HG02588 (cell line): Measurements from ENCODE around the gene SLC25A45.
"Not testable (repeated sequence)": the region's sequence is repeated elsewhere in the genome, so short reads cannot be mapped to it uniquely, and the experiment has no call there.

ENCODE experiments used
- ATAC-seq: cut with Tn5 transposase; IDR thresholded peaks from one replicate; pipeline ENCODE4 v1.9.1; 2021; ENCODE audit warnings: mild to moderate bottlenecking, moderate library complexity; ENCODE audit not compliant: unreplicated experiment

The SLC25A45 gene

DNA sequence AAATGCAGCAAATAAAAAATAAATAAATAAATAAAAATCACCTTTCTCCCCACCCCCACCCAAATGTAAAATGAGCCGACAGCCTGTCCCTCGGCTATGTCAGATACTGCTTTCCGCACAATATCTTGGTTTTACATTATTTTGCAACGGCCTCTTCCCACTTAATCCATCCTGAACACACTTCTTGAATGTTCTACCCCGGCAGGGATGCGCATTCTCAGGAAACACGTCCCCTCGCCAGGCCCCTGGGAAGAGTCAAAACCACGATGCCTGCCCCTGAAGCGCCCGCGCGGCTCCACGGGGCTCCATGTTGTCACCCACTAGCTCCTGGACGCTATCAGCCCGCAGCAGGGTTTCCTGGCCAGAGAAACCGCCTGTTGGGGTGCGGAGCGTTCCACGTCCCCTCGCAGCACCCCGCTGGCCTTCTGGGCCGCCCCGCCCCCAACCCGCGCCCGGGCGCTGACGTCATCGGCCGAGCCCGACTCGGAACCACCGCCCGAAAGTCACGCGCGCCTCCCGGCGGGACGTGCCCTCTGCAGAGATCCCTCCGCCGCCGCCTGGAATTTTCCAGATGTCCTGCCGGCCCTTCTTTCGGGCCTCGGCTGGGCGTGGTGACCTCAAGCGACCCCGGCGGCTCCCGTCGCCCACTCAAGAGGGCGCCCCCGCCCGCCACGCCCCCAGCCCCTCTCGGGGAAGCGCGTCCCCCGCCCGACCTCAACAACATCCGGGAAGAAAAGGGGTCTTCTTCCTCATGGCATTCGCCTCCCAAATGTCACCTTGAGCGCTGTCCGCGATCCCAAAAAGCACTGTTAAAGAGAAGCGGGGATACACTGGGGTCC, 39.6 kb upstream of the SLC25A45 start:
- ATAC-seq, result peak; percentile 25

DNA sequence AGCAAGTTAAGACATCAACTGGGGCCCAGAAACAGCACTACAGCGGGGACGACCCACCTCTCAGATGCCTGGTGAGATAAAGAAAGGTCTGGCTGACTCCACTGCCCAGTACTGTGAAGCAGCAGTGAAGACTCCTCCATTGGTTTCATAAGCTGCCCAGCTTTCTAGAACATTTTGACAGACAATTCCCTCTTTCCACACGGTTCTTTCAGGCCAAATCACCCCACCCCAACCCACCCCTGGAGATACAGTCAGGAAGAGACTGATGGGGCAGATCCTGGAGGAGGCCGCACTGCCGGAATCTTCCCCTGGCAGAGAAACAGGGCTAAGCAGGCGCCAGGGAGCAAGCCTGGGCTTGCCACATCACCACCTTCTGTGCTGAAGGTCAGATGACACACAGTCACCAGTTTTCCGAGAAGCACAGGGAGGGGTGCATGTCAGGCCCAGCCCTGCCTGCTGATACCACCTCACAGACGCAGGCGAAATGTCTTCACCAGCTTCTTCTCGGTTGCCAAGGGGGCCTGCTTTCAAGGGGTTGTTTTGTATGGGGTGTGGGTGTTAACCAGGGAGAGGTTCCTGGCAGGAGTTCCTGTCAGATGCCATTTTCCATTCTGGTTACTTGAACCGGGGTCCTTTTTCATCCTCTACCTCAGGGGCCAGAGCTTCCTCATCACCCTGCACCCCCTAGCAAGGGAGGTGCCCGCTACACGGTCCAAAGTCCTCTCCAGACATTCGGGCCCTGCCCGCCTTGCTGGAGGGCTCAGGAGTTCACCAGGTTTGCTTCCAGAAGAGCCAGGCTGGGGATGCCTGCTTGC, 38.7 kb upstream of the SLC25A45 start:
- ATAC-seq, result no peak

DNA sequence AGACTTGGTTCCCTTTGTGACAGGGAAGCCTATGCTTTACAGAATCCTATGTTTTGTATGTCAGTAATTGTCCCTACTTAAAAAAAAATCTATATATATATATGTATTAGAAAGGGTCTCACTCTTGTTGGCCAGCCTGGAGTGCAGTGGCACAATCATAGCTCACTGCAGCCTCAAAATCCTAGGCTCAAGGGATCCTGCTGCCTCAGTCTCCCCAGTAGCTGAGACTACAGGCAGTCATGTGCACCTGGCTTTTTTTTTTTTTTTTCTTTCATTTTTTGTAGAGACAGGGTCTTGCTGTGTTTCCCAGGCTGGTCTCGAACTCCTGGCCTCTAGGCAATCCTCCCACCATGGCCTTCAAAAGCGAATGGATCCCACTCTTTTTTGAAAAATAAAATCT, 38.1 kb upstream of the SLC25A45 start:
- ATAC-seq, result no peak

DNA sequence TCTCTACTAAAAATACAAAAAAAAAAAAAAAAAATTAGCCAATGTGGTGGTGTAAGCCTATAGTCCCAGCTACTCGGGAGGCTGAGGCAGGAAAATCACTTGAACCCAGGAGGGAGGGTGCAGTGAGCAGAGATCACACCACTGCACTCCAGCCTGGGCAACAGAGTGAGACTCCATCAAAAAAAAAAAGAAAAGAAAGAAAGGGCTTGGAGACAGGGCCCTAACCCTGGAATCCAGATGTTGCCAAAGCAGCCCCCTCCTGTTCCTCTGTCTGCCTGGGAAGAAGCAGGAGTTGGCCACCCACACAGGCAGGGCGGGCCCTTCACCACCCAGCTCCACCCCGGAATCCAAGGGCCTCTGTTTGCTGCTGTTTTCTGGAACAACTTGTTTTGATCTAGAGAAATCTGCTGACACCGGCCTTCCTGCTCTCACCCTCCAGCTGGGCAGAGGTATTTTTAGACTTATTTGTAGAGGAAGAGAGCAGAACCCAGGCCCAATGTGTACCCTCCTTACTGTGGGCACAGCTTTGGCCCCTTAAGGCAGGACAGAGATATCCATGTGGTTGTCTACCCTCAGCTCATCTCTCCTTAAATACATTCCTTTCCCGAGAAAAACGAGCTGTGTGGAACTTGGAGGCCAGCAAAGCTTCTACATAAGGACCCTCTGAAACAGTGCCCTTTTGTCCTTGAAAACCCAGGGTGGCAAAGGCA, 37.5 kb upstream of the SLC25A45 start:
- no peak for ATAC-seq

DNA sequence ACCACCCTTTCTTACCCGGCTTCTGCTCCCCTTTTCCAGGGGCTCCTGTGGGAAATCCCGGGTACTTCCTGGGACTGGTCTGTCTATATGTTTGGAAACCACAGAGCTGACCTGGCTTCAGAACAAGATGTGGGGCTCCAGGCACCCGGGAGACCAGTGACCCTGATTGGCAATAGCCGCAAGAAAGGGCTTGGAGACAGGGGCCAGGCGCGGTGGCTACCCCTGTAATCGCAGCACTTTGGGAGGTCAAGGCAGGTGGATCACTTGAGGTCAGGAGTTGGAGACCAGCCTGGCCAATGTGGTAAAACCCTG, 37.0 kb upstream of the SLC25A45 start:
- ATAC-seq, result no peak

DNA sequence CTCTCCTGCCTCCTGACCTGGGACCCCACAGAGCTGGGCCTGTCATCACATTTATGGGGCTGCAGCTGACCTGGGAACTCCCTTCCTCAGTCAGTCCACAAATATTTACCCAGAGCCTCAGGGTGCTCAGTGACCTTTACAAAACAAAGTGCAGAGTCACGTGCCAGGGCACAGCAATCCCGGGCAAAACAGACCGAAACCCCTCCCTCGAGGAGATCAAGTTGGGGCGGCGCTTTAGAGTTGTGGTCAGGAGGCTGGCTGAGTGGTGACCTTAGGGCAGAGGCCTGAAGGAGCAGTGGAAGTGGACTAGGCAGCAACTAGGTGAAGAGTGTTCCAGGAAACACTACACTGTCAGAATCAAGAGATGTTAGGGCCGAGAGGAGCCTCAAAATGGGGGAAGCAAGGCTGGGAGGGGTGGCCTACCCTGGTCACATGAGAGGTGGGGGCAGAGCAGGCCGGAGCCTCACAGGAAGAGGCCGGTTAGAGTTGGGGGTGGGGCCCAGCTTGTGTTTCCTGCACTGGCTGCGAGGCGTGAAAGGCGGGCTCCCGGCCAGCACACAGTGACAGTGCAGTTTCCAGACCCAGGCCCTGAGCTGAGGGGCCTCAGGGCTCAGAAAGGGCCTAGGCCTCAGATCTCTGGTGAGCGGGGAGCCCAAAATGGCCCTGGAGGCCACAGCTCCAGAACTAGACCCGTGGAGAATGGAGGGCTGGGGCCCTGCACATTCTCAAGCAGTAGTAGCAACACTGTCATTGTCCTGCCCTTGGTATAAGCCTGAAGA, 36.4 kb upstream of the SLC25A45 start:
- ATAC-seq, result peak; percentile 30

DNA sequence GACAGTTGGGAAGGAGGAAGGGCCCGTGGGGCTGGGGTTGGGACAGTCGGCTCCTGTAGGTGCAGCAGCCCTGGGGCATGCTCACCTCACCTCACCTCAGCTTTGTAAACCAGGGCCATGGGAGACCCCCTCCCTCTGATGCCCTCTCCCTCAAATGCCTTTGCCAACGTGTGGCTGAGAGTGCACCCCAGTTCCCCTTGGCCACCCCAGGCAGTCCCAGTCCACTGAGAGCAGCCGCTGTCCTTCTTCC, 35.9 kb upstream of the SLC25A45 start:
- no peak for ATAC-seq

DNA sequence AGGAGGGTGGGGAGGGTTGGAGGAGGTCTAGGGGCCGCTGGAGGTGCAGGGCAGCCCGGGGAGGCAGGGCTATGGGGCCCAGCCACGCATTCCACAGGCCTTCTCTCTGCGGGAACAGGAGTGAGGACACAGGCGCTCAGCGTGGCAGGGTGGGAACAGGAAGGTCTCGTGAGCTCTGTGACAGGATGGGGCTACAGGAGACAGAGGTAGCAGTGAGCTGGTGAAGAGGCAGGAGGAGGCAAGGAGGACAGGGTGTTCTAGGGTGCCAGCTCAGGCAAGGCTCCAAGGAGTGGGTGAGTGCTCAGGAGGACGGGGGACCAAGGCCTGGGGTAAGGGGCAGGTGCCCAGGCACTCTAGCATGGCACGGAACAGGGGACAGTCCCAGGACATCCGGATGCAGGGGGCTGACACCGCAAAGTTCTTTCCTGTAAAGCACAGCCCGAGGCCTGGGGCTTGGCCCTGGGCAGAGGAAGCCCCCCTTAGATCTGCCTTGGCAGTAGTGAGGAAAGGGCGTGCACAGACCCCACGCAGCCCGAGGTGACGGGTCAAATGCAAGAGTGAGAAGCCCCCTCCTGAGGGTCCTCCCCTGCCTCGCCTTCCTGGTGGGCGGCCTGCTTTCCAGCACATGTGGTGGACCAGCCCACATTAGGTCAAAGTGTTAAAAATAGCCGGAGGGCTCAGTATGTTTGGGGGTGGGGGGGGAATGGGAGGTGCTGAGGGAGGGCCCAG, 35.4 kb upstream of the SLC25A45 start:
- ATAC-seq, result no peak

DNA sequence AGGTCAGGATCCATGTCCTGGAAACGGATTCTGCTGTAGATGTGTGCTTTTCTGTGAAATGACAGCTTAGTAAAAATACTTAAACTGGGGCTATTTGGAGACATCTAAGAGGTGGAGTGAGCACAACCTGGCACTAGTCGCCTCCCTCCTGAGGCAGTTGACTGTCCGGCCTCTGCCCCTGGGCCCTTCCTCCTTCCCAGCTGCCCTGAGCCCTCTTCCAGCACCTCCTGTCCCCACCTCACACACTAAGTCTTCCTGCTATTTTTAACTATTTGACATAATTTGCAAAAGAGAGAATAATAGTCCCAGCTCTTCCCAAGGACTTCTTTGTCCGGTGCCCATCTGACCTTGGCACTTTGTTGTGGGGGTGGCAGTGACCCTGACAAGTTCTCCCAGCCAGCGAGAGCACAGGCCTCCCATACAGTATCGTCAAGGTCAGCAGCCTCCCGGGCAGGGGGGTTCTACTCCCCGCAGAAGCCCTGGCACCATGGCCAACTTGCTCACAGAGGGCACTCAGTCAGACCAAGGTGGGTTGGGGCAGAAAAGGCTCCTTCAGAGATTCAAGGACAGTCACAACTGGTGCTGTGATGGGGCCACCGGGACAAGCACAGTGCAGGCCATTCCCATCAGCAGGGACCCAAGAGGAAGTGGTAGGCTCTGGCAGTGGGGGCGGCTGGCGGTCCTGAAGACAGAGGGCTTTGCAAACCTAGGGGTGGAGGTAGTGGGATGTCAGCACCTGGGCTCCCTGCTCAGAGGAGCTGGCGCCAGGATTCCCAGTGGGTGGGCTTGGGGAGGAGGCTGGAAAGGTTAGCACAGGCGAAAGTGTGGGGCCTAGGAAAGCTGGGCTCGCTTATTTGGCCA, 34.6 kb upstream of the SLC25A45 start:
- ATAC-seq, result no peak

DNA sequence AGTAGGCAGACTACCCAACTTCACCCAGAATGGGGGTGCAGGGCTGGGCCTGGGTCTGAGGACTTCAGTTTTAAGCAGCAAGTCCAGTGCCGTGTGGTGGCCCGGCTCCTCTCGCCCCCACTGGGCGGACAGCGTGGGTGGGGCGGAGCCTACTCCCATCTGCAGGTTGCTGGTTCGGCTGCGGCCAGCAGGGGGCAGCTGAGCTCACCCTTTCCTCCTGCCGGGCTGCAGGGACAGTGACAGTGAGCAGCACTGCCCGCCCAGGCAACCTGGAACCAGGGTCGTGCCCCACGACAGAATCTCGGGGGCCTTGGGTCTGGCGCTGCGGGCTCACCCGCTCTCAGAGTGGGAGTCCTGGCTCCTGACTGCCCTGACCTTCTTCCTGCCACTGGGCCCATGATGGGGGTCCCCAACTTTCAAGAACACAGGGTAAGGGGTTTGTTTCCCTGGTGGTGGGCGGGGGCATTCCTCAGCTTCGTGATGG, 33.9 kb upstream of the SLC25A45 start:
- peak; percentile 34 for ATAC-seq

DNA sequence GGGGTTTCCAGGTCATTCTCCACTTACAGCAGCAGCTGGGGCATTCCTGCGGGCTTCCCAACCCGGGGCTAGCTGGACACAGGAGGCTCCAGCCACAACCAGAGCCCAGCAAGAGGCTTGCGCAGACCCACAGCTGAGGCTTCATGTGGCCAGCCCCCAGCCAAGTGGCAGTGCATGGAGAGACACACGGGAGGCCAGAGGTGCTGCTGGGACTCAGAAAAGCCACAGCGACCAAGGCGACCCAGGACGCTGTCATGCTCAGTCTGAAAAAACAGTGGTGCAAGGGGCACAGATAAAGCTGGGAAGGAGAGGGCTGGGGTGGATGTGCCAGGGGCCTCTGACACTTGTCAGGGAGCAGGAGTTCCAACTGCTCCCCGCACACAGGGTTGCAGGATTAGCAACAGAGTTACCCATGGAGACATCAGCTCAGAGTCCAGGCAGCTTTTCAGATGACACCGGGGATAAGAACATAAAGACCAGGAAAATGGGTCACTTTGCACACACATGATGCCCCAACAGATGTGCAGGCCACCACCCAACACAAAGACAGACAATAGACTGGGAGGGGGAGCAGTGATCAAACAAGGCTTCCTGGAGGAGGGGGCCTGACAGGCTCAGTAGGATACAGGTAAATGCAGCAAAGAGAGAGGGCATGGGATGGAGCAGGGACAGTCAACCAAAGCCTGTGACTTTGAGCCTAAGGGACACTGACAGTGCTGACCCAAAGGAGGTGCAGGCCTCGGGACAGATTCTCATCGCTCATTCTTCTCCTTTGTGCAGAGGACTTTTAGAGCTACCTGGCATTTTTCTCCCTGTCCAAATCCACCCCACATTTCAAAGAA, 33.3 kb upstream of the SLC25A45 start:
- no peak for ATAC-seq

DNA sequence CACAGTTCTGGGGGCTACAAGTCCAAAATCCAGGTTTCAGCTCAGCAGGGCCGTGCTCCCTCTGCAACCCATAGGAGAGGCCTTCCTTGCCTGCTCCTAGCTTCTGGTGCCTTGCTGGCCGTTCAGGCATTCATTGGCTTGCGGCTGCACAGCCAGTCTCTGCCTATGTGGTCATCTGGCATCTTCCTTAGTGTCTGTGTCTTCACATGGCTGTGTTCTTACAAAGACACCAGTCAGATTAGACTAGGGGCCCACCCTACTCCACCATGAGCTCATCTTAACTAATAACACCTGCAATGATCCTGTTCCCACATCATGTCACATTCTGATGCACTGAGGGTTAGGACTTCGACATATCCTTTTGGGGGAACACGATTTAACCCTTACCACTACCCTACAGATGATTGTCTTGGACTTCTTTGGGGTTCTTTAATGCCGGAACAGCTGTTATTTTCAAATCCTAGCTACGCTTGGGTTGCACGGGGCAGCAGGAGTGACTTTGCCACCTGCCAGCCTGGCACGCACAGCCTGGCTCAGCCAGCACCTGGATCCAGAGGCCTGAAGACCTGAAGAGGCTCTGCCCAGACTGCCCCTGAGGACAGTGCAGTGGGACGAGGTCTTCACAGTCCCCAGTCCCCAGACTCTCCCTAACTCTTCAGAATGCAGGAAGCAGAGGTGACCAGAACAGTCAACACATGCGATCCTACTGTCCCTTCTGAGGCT, 32.5 kb upstream of the SLC25A45 start:
- no peak for ATAC-seq

DNA sequence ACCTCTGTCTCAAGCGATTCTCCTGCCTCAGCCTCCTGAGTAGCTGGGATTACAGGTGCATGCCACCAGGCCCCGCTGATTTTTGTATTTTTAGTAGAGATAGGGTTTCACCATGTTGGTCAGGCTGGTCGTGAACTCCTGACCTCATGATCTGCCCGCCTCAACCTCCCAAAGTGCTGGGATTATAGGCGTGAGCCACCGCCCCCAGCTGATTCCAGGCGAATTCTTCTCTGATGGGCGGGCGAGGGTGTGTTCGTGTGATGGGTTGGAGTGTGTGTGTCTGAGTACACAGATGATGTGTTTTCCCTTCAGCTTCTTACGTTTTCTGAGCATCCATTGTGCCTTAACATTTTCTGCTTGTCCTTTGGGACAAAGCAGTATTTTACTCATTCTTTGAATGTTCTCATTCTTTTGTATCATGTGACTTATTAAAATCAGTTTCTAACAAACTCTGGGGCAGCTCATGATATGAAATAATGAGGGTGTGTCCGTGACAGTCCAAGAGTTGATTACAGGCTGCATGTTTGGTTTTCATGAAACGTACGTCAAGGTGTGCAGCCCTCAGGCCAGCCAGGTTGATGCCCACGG, 30.7 kb upstream of the SLC25A45 start:
- not testable (repeated sequence) for ATAC-seq

DNA sequence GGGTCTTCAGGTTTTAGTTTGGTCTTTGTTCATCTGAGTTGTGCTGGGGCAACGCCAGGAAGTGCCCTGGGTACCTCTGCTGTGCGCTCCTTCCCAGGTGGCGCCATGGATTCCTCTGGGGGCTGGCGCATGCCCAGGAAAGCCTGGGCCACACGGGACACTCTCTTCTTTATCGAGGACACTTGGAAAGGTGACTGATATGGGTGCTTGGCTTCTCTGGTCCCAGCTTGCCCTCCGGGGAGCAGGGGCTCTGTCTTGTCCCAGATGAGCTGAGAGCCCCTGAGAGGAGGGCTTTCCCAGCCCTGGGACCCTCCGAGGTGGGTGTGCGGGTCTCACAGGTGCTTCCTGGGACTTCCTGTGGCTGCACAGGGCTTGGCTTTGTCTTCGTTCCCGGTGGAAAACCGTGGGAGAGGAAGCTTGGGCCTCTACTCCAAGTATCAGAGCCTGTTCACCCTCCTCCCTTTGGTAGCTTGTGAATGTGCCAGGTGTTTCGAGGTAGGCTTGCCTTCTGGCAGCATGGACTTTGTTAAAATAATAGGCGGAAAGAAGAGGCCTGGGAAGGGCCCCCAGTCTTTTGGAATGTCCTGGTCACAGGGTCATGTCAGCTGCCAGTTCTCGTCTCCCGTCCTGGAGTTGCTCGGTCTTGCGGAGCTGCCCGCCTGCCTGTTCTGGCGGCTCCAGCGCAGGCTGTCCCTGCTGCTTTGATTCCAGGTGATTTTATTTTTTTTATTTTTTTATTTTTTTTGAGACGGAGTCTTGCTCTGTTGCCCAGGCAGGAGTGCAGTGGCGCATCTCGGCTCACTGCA, 30.0 kb upstream of the SLC25A45 start:
- ATAC-seq, result no peak

DNA sequence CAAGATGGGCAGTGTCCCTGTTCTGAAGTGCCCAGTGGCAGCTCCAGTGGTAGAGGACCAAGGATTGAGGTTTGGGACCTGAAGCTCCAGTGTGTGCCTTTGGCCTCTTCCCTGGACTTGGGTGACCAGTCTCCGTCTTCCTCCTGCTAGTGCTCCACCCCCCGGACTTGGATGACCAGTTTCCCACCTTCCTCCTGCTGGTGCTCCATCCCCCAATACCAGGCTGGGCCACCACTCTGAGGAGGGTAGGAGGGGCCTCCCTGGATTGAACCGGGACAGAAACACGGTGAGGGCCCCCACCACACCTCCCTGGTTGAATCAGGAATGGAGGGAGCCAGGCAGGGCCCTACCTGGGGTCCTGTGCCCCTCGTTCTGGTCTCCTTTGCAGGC, 29.2 kb upstream of the SLC25A45 start:
- ATAC-seq, result no peak

DNA sequence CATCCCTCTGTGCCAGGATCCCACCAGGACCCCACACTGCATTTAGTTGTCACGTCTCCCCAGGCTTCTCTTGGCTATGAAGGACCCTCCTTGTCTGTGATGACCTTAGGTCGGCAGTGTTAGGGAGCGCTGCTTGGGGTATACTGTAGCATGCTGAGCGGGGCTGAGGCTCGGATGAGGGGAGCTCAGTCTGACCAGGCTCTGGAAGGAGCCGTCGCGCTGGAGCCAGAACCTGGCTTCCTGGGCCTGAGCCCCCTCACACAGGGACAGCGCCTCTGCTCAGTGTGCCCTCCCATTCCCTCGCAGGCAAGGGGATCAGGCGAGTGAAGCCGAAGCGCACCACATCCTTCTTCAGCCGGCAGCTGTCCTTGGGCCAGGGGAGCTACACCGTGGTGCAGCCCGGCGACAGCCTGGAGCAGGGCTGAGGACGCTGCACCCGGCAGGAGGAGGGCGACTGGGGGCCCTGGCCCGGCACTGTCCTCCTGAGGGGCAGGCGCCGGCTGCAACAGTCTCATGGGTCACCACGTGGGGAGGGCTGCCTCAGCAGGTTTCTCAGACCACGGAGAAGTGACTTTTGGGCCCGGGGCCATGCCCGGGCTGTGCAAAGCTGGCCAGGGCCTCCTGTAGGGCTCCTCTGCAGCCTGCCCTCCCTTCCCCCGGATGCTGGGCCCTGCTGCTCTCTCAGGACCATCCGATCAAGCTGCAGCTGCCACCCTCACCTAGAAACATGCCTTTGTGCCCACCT, 28.7 kb upstream of the SLC25A45 start:
- no peak for ATAC-seq
